ENCODE data around the gene C5. TPM values are rescaled to one million over a fixed set of nuclear protein-coding genes. Genes with fewer than 3 reads are reported as not detected.

C5 gene
- total and polyA plus RNA-seq, 12 donors: 1.4 to 7.9 (median 3.0) TPM

DNA sequence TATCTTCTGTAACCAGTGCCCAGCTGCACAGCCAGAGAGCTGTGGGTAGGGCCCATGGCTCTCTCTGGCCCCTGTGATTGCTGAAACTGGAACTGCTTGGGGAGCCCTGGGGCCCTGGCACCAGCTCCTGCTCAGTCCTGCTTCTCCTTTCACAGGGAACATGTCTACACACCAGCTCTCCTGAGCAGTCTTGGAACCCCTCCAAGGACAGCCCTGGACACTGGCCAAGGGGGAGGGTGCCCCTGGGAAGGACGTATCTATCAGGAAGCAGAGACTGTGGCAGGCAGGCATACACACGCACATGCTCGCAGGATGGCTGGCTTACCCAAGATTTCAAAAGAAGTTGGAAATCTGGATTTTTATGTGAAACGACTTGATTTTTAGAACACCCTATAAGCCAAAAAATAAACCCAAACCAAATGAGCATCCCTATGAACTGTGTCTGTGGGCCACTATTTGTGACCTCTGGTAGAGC is 114.7 kb downstream of the C5 start:
- H3K9me3 ChIP-seq (replicated peaks in 1 of 3): no peaks in the 10 kb centered on the region
- DNase-seq: peak; percentile 96 to 100 (median 99)
- WGBS, 4 donors: 0 to 6% (median 3%) methylated on average over 4 of the region's 4 CpGs
- H3K4me1 ChIP-seq (replicated peaks in 1 of 2): peaks cover 31 to 65% of the 10 kb centered on the region in 2 donors
- intact Hi-C loops (cut with DNase I): loop anchor here in 1 of 2 donors (5.0 to 10.0 kb wide), 2 partner anchors 63 to 181 kb away; no protein-coding TSS in a partner anchor
- no peak overlapping the region for H3K4me3 ChIP-seq
- no peaks in the 10 kb centered on the region for H3K36me3 ChIP-seq (replicated peaks in 1 of 2)
- peak overlapping the region in 4 of 5 donors; percentile 68 to 94 (median 82) for H3K27ac ChIP-seq
- no peaks in the 10 kb centered on the region for H3K27me3 ChIP-seq
- TF ChIP-seq, protein P1, sequence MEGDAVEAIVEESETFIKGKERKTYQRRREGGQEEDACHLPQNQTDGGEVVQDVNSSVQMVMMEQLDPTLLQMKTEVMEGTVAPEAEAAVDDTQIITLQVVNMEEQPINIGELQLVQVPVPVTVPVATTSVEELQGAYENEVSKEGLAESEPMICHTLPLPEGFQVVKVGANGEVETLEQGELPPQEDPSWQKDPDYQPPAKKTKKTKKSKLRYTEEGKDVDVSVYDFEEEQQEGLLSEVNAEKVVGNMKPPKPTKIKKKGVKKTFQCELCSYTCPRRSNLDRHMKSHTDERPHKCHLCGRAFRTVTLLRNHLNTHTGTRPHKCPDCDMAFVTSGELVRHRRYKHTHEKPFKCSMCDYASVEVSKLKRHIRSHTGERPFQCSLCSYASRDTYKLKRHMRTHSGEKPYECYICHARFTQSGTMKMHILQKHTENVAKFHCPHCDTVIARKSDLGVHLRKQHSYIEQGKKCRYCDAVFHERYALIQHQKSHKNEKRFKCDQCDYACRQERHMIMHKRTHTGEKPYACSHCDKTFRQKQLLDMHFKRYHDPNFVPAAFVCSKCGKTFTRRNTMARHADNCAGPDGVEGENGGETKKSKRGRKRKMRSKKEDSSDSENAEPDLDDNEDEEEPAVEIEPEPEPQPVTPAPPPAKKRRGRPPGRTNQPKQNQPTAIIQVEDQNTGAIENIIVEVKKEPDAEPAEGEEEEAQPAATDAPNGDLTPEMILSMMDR (IDR thresholded peaks at IDR 0.05): no peak
- TF ChIP-seq POLR2A (IDR thresholded peaks at IDR 0.05): peak; percentile 14 to 76

DNA sequence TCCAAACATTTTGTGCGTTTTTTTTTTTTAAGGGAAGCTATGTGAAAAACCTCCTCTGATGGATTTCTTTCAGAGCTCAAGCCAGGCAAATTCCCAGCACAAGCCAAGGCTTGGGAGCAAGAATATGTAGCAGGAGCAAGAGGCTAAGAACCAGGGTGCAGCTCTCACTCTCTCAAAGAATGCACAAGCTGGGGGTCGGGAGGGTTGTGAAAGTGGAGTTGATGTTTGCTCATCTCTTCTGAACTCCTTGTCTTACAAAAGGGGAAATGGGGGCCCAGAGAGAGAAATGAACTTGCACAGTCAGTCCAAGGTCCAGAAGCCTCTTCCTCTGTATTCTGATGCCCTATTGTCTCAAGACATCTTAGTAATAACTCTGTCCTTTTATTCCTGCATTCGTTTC is 115.8 kb downstream of the C5 start:
- H3K27ac ChIP-seq: peak overlapping the region in 2 of 5 donors; percentile 57 to 92
- no peak overlapping the region for H3K4me3 ChIP-seq
- no peaks in the 10 kb centered on the region for H3K9me3 ChIP-seq (replicated peaks in 1 of 3)
- intact Hi-C loops (cut with DNase I): loop anchor here in 1 of 2 donors (10.0 kb wide), 1 partner anchor 179 kb away; no protein-coding TSS in a partner anchor
- WGBS, 4 donors: 43 to 48% (median 46%) methylated on average over 3 of the region's 3 CpGs
- no peaks in the 10 kb centered on the region for H3K27me3 ChIP-seq
- peaks cover 37 to 72% of the 10 kb centered on the region in 2 donors for H3K4me1 ChIP-seq (replicated peaks in 1 of 2)
- no peaks in the 10 kb centered on the region for H3K36me3 ChIP-seq (replicated peaks in 1 of 2)
- peak in 3 of 7 donors; percentile 25 to 66 (median 33) for DNase-seq
- TF ChIP-seq, protein P1 (IDR thresholded peaks at IDR 0.05): no peak
- no peak for TF ChIP-seq POLR2A (IDR thresholded peaks at IDR 0.05)

DNA sequence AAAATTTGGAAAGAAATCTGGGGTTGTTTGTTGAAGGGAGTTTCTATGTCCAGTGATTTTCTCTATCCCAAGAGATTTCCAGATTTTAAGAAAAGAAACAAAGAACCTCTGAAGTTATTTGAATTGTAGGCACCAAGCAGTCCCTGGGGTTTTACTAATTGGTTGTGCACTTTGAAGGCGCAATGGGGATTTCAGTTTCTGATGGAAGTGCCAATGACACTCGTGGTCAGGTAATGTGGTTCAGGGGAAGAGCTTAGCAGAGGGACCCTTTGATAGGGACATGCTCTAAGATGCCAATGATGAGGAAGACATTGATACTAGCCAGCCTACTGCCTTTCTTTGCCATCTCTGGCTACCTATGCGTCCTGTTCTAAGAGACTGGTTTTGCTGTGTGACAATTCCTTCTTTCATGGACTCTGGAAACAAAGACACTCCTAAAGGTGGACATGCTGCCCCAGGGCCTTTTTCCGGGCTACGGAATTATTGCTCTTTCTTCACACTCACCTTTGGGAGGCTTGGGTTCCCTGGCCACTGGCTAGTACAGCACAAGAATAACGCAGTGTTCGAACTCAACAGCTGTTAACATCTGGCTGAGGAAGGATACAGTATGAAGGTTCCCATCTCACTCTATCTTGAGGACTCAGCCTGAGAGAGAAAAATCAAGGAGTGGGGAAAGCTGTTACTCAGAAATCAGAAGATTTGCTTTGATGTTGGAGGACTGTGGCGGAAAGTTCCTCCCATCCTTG is 116.6 kb downstream of the C5 start:
- H3K27me3 ChIP-seq: no peaks in the 10 kb centered on the region
- intact Hi-C loops (cut with DNase I): loop anchor here in 1 of 2 donors (10.0 kb wide), 1 partner anchor 179 kb away; no protein-coding TSS in a partner anchor
- TF ChIP-seq POLR2A (IDR thresholded peaks at IDR 0.05): no peak
- TF ChIP-seq, protein P1 (IDR thresholded peaks at IDR 0.05): no peak
- no peak overlapping the region for H3K4me3 ChIP-seq
- no peaks in the 10 kb centered on the region for H3K36me3 ChIP-seq (replicated peaks in 1 of 2)
- H3K27ac ChIP-seq: peak overlapping the region in 2 of 5 donors; percentile 38 to 92
- peak in 1 of 7 donors; percentile 48 for DNase-seq
- H3K4me1 ChIP-seq (replicated peaks in 1 of 2): peaks cover 38 to 75% of the 10 kb centered on the region in 2 donors
- no peaks in the 10 kb centered on the region for H3K9me3 ChIP-seq (replicated peaks in 1 of 3)
- 88 to 93% (median 91%) methylated on average over 8 of the region's 8 CpGs for WGBS, 4 donors

DNA sequence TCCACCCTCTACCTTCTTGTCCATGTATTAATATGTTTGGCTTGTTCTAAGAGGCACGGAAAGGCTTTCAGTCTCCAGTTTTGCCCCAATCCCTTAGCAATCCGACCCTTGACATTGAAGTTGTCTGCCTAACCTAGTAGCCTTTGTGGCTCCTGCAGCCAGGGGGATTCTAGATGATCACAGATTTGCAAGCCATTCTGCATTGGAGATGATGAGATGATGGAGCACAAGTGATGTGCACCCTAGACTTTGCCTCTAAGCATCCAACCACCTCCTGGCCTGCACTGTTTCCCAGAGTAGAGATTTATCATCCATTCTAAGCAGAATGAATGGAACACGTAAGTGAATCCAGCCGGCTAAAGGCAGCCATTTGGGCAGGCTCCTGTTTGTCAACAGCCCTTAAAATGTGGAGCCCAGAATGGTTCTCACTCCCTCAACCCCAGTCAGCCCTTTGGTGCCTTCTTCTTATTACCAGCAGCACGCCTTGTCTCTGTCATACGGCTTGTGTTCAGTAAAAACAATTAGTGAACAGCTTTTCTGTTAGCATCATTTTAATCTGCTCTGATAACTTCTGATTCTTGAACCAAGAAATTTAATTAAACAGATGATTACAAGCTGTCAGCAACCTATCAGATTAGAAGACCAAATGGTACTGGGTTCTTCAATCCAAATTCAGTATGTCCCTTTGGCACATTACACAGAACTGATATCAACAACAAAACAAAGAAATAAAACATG is 117.8 kb downstream of the C5 start:
- intact Hi-C loops (cut with DNase I): loop anchor here in 1 of 2 donors (10.0 kb wide), 1 partner anchor 177 kb away; no protein-coding TSS in a partner anchor
- TF ChIP-seq, protein P1 (IDR thresholded peaks at IDR 0.05): no peak
- no peak for TF ChIP-seq POLR2A (IDR thresholded peaks at IDR 0.05)
- H3K36me3 ChIP-seq (replicated peaks in 1 of 2): no peaks in the 10 kb centered on the region
- no peaks in the 10 kb centered on the region for H3K9me3 ChIP-seq (replicated peaks in 1 of 3)
- H3K4me3 ChIP-seq: no peak overlapping the region
- 52 to 60% (median 55%) methylated on average over 6 of the region's 6 CpGs for WGBS, 4 donors
- H3K27ac ChIP-seq: peak overlapping the region; percentile 51 to 96 (median 88)
- H3K27me3 ChIP-seq: no peaks in the 10 kb centered on the region
- peaks cover 38 to 86% of the 10 kb centered on the region in 2 donors for H3K4me1 ChIP-seq (replicated peaks in 1 of 2)
- peak in 3 of 7 donors; percentile 13 to 58 (median 24) for DNase-seq

Measured in adrenal gland (tissue), 12 donors.